Measurements from ENCODE around the gene TMEM43.

Gene TMEM43

GRCh38 chr3:14138878-14139655, 14.2 kb downstream of the TMEM43 start:
- TF ChIP-seq Cebpa-rat (IDR thresholded peaks at IDR 0.05) = no peak
- peaks cover 4 to 38% (median 28%) of the 10 kb centered on the region in 10 experiments for H3K4me1 ChIP-seq
- H3K4me2 ChIP-seq = no peak overlapping the region
- H3K9ac ChIP-seq = no peak overlapping the region
- no peak overlapping the region for H3K27ac ChIP-seq
- no peaks in the 10 kb centered on the region for H3K9me3 ChIP-seq (replicated peaks in 1 of 11)
- no peaks in the 10 kb centered on the region for H3K27me3 ChIP-seq
- H3K36me3 ChIP-seq = peaks cover 76 to 92% (median 89%) of the 10 kb centered on the region in 11 experiments
- peaks cover 0 to 44% (median 6%) of the 10 kb centered on the region in 11 experiments; a peak in 9 of 22 replicates for H4K20me1 ChIP-seq
- H3K4me3 ChIP-seq = no peak overlapping the region

- no peaks in the 10 kb centered on the region for H3K27me3 ChIP-seq
- no peak overlapping the region for H3K4me3 ChIP-seq
- 0 out of 22 replicates have a peak overlapping the region, but pooled peaks of 1 of the 11 experiments have one; percentile 17 for H3K27ac ChIP-seq
- no peak overlapping the region for H3K9ac ChIP-seq
- peaks cover 0 to 38% (median 6%) of the 10 kb centered on the region in 11 experiments; a peak in 9 of 22 replicates for H4K20me1 ChIP-seq
- H3K4me2 ChIP-seq = no peak overlapping the region
- peaks cover 11 to 43% (median 34%) of the 10 kb centered on the region in 10 experiments for H3K4me1 ChIP-seq
- H3K9me3 ChIP-seq (replicated peaks in 1 of 11) = no peaks in the 10 kb centered on the region
- no peak for TF ChIP-seq Cebpa-rat (IDR thresholded peaks at IDR 0.05)
- H3K36me3 ChIP-seq = peaks cover 69 to 85% (median 83%) of the 10 kb centered on the region in 11 experiments
Measured at GRCh38 chr3:14139771-14140170, 14.9 kb downstream of the TMEM43 start.

DNA sequence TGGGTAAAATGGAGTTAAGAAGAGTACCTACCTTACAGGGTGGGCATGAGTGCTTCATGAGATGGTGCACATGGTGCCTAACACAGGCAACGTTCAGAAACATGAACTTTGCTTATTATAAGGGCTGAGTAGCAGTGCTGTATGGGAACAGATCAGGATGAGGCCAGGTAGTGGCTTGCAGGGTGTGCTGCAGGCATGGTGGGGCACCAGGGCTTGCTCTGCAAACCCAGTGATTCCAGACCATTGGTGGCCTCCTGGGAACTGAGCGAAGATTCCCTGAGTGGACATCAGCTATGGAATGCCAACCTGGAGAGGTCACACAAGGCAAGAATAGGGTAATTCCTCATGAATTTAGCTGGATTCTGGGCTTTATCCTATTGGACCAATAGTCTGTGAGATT, 15.8 kb downstream of the TMEM43 start:
- Histone ChIP-seq H3K9ac (no peak overlapping the region), H3K36me3 (peaks cover 60 to 82% (median 79%) of the 10 kb centered on the region in 11 experiments), H3K4me1 (peaks cover 17 to 52% (median 43%) of the 10 kb centered on the region in 10 experiments), H3K4me2 (peak overlapping the region in 3 of 11 experiments; percentile 90 to 96 (median 90); a peak in 3 of 22 replicates), H3K27me3 (no peaks in the 10 kb centered on the region), H3K9me3 (replicated peaks in 1 of 11) (no peaks in the 10 kb centered on the region), H3K4me3 (no peak overlapping the region), H4K20me1 (peaks cover 0 to 33% (median 6%) of the 10 kb centered on the region in 11 experiments; a peak in 8 of 22 replicates), H3K27ac (no peak overlapping the region)
- TF ChIP-seq Cebpa-rat (IDR thresholded peaks at IDR 0.05) = no peak

DNA sequence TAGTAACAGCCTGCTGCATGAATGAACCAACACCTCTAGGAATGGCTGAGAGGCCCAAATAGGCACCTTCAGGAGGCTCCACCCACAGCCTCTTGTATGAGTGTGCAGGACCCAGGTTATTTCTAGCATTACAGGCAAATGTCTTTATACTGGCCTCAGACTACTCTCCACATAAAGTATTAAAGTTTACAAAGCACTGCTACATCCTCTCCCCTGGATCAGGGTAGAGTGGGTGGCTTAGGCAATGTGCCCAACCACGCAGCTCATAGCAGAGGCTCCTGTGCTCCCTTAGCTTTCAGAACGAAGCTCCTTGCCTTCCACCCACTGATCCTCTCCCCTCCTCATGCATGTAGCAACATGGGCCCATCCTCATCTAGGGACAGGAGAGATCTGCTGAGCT, 16.3 kb downstream of the TMEM43 start:
- no peak for TF ChIP-seq Cebpa-rat (IDR thresholded peaks at IDR 0.05)
- peak overlapping the region in 5 of 11 experiments; percentile 58 to 96 (median 90); a peak in 8 of 22 replicates for H3K4me2 ChIP-seq
- peaks cover 58 to 82% (median 79%) of the 10 kb centered on the region in 11 experiments for H3K36me3 ChIP-seq
- H4K20me1 ChIP-seq = peaks cover 0 to 33% (median 6%) of the 10 kb centered on the region in 11 experiments; a peak in 7 of 22 replicates
- H3K27me3 ChIP-seq = no peaks in the 10 kb centered on the region
- peaks cover 17 to 57% (median 47%) of the 10 kb centered on the region in 10 experiments for H3K4me1 ChIP-seq
- peak overlapping the region in 6 of 11 experiments; percentile 89 to 100 (median 96); a peak in 7 of 22 replicates for H3K27ac ChIP-seq
- no peak overlapping the region for H3K4me3 ChIP-seq
- no peaks in the 10 kb centered on the region for H3K9me3 ChIP-seq (replicated peaks in 1 of 11)
- no peak overlapping the region for H3K9ac ChIP-seq

DNA sequence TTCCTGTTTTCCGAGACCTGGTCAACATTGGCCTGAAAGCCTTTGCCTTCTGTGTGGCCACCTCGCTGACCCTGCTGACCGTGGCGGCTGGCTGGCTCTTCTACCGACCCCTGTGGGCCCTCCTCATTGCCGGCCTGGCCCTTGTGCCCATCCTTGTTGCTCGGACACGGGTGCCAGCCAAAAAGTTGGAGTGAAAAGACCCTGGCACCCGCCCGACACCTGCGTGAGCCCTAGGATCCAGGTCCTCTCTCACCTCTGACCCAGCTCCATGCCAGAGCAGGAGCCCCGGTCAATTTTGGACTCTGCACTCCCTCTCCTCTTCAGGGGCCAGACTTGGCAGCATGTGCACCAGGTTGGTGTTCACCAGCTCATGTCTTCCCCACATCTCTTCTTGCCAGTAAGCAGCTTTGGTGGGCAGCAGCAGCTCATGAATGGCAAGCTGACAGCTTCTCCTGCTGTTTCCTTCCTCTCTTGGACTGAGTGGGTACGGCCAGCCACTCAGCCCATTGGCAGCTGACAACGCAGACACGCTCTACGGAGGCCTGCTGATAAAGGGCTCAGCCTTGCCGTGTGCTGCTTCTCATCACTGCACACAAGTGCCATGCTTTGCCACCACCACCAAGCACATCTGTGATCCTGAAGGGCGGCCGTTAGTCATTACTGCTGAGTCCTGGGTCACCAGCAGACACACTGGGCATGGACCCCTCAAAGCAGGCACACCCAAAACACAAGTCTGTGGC, 16.9 kb downstream of the TMEM43 start:
- H4K20me1 ChIP-seq = peaks cover 0 to 30% (median 6%) of the 10 kb centered on the region in 11 experiments; a peak in 7 of 22 replicates
- no peaks in the 10 kb centered on the region for H3K27me3 ChIP-seq
- H3K4me1 ChIP-seq = peaks cover 17 to 63% (median 52%) of the 10 kb centered on the region in 10 experiments
- H3K27ac ChIP-seq = peak overlapping the region; percentile 62 to 100 (median 94); a peak in 18 of 22 replicates
- peaks cover 58 to 82% (median 79%) of the 10 kb centered on the region in 11 experiments for H3K36me3 ChIP-seq
- no peak overlapping the region for H3K4me3 ChIP-seq
- peak overlapping the region in 5 of 11 experiments; percentile 58 to 96 (median 90); a peak in 10 of 22 replicates for H3K4me2 ChIP-seq
- H3K9ac ChIP-seq = peak overlapping the region in 4 of 11 experiments; percentile 0 to 96 (median 18); a peak in 4 of 22 replicates
- no peaks in the 10 kb centered on the region for H3K9me3 ChIP-seq (replicated peaks in 1 of 11)
- no peak for TF ChIP-seq Cebpa-rat (IDR thresholded peaks at IDR 0.05)

- peak overlapping the region in 7 of 11 experiments; percentile 58 to 96 (median 90); a peak in 14 of 22 replicates for H3K4me2 ChIP-seq
- TF ChIP-seq Cebpa-rat (IDR thresholded peaks at IDR 0.05) = no peak
- H3K27me3 ChIP-seq = no peaks in the 10 kb centered on the region
- peaks cover 0 to 23% (median 0%) of the 10 kb centered on the region in 11 experiments; a peak in 6 of 22 replicates for H4K20me1 ChIP-seq
- peak overlapping the region in 8 of 11 experiments; percentile 7 to 96 (median 42); a peak in 9 of 22 replicates for H3K9ac ChIP-seq
- no peak overlapping the region for H3K4me3 ChIP-seq
- H3K4me1 ChIP-seq = peaks cover 17 to 72% (median 57%) of the 10 kb centered on the region in 10 experiments
- peak overlapping the region; percentile 62 to 100 (median 94); a peak in 20 of 22 replicates for H3K27ac ChIP-seq
- peaks cover 52 to 84% (median 75%) of the 10 kb centered on the region in 11 experiments for H3K36me3 ChIP-seq
- H3K9me3 ChIP-seq (replicated peaks in 1 of 11) = no peaks in the 10 kb centered on the region
Measured at GRCh38 chr3:14142567-14143270, 17.9 kb downstream of the TMEM43 start.

- Histone ChIP-seq H3K4me2 (peak overlapping the region; percentile 57 to 97 (median 89)), H3K4me1 (peaks cover 17 to 81% (median 58%) of the 10 kb centered on the region in 10 experiments), H3K36me3 (peaks cover 52 to 82% (median 71%) of the 10 kb centered on the region in 11 experiments), H4K20me1 (peaks cover 0 to 16% (median 0%) of the 10 kb centered on the region in 11 experiments; a peak in 5 of 22 replicates), H3K27me3 (no peaks in the 10 kb centered on the region), H3K4me3 (peak overlapping the region in 3 of 10 experiments; percentile 50 to 65 (median 51); a peak in 4 of 20 replicates), H3K9me3 (replicated peaks in 1 of 11) (no peaks in the 10 kb centered on the region), H3K27ac (peak overlapping the region; percentile 89 to 100 (median 94)), H3K9ac (peak overlapping the region; percentile 71 to 96 (median 80))
- TF ChIP-seq Cebpa-rat (IDR thresholded peaks at IDR 0.05) = peak in 5 of 11 experiments; percentile 15 to 29 (median 21); a peak in 3 of 22 replicates
Measured at GRCh38 chr3:14143271-14144225, 18.7 kb downstream of the TMEM43 start.

All from BLaER1 treated with 17β-estradiol and CSF1 and Interleukin-3, amounts not matched to agents 10 nM and 100 nM (cell line).